IMR-90 (cell line): ENCODE data around the gene LBH.

Source experiments
- BHLHE40 ChIP-seq: fragments of 150-350 bp; IDR thresholded peaks from 2 replicates; pipeline ENCODE4 v1.6.1; 2016; ENCODE audit warnings: mild to moderate bottlenecking, low read depth, low read length
- POLR2A ChIP-seq: IDR thresholded peaks from 2 replicates; pipeline ENCODE4 v1.6.1; 2012; ENCODE audit warnings: mild to moderate bottlenecking, low read depth, low read length
- TF ChIP-seq, protein P1 (sequence below): conservative IDR thresholded peaks from 2 replicates; pipeline ENCODE4 v1.5.1; 2012; ENCODE audit warnings: mild to moderate bottlenecking, low read depth, low read length, improper control_type of control experiment

DNA sequence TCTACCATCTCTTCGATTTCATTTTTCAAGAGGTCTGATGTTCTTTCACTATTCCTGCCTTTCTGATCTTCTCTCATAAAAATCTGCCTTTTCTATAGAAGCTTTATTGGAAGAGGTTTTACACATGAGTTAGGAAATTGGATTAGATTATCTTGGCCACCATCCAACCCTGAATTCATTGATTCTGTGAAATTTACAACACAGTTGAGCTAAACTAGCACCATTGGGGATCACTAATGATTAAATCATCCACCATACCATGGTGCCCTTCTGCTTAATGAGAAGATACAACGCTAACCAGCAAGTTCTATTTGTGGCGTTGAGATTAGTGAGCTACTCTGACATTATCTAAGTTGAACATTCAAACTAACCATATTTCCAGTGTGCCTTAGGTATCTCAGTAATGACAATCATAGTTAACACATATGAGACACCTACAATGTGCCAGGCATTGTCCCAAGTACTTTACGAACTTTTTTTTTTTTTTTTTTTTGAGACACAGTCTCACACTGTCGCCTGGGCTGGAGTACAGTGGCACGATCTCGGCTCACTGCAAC, 17.3 kb upstream of the LBH start:
- TF ChIP-seq, protein P1, sequence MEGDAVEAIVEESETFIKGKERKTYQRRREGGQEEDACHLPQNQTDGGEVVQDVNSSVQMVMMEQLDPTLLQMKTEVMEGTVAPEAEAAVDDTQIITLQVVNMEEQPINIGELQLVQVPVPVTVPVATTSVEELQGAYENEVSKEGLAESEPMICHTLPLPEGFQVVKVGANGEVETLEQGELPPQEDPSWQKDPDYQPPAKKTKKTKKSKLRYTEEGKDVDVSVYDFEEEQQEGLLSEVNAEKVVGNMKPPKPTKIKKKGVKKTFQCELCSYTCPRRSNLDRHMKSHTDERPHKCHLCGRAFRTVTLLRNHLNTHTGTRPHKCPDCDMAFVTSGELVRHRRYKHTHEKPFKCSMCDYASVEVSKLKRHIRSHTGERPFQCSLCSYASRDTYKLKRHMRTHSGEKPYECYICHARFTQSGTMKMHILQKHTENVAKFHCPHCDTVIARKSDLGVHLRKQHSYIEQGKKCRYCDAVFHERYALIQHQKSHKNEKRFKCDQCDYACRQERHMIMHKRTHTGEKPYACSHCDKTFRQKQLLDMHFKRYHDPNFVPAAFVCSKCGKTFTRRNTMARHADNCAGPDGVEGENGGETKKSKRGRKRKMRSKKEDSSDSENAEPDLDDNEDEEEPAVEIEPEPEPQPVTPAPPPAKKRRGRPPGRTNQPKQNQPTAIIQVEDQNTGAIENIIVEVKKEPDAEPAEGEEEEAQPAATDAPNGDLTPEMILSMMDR: no peak
- TF ChIP-seq BHLHE40 (no peak), POLR2A (no peak)
